K562 (cell line): ENCODE results near the gene BHMT2. TPM values are rescaled to one million over a fixed set of nuclear protein-coding genes. Genes with fewer than 3 reads are reported as not detected.

Experiments
- CHD2 ChIP-seq: IDR thresholded peaks from 2 replicates; pipeline ENCODE4 v1.6.1; 2011; ENCODE audit warnings: low read depth, low read length
- CHD7 ChIP-seq: fragments of 200-600 bp; sonication (generic); IDR thresholded peaks from one replicate; pipeline ENCODE4 v1.6.1; 2012; ENCODE audit warnings: mild to moderate bottlenecking, low read depth, low read length, inconsistent platforms
- CREB3L1 ChIP-seq: fragments of 450-650 bp; IDR thresholded peaks from 2 replicates; pipeline ENCODE4 v1.6.1; 2014; ENCODE audit warnings: low read depth, mild to moderate bottlenecking, moderate library complexity, borderline replicate concordance
- ELK3 ChIP-seq: fragments of 450-650 bp; formaldehyde crosslinking; IDR thresholded peaks from 2 replicates; pipeline ENCODE4 v1.4.0; 2020; ENCODE audit warnings: mild to moderate bottlenecking
- HDAC1 ChIP-seq, 2 experiments: fragments of 450-650 bp; IDR thresholded peaks; 2 replicates each; pipeline ENCODE4 v1.6.1; 2016 to 2017; ENCODE audit warnings: inconsistent platforms in 1 of 2, mild to moderate bottlenecking in 1 of 2, moderate library complexity in 1 of 2
- HNRNPLL ChIP-seq: fragments of 200-400 bp; formaldehyde crosslinking; IDR thresholded peaks from 2 replicates; pipeline ENCODE4 v1.6.1; 2017; ENCODE audit warnings: low read length, low read depth, mild to moderate bottlenecking; ENCODE audit not compliant: poor library complexity, severe bottlenecking
- NR2F6 ChIP-seq: fragments of 450-650 bp; formaldehyde crosslinking; IDR thresholded peaks from 2 replicates; pipeline ENCODE4 v1.4.0; 2020; ENCODE audit warnings: mild to moderate bottlenecking
- NR4A1 ChIP-seq, 2 experiments: fragments of 250-450 bp in 1 of 2; fragments of 450-650 bp in 1 of 2; sonication (Bioruptor Pico) in 1 of 2; IDR thresholded peaks; 2 replicates each; pipeline versions ENCODE4 v1.4.0 to v1.6.1; 2016 to 2020; ENCODE audit warnings: mild to moderate bottlenecking in 2 of 2, missing compliant biosample characterization in 1 of 2, missing genetic modification characterization in 1 of 2, moderate library complexity in 1 of 2
- SMAD1 ChIP-seq: fragments of 150-350 bp; IDR thresholded peaks from 2 replicates; pipeline ENCODE4 v1.6.1; 2014; ENCODE audit warnings: low read length, low read depth; ENCODE audit not compliant: partially characterized antibody
- SMAD2 ChIP-seq: fragments of 150-350 bp; IDR thresholded peaks from 2 replicates; pipeline ENCODE4 v1.6.1; 2014; ENCODE audit warnings: low read depth, mild to moderate bottlenecking, low read length
- SMARCA4 ChIP-seq: fragments of 450-650 bp; IDR thresholded peaks from 2 replicates; pipeline ENCODE4 v1.6.1; 2016
- SOX6 ChIP-seq: fragments of 450-650 bp; IDR thresholded peaks from 2 replicates; pipeline ENCODE4 v1.6.1; 2014; ENCODE audit warnings: mild to moderate bottlenecking
- ZBTB1 ChIP-seq: sonication (generic); formaldehyde crosslinking; IDR thresholded peaks from 2 replicates; pipeline ENCODE4 v1.8.1; 2023; ENCODE audit warnings: missing genetic modification reagents, low read depth, mild to moderate bottlenecking, borderline replicate concordance
- polyA plus RNA-seq, 8 experiments: library from polyadenylated mRNA; depleted of rRNA in 4 of 8; stranded (reverse) in 5 of 8; unstranded in 3 of 8; fragments of >200 nt; fragmentation: Nextera tagmentation in 2 of 8; fragmentation: Illumina TruSeq in 1 of 8; extraction: Ambion mirVana in 2 of 8; extraction: Trizol in 1 of 8; gene quantifications; 2 replicates each; pipeline versions ENCODE4 v1.2.1 to v1.2.3, GENCODE V29; 2011 to 2014; ENCODE audit warnings: inconsistent platforms in 1 of 8, missing spikeins in 1 of 8
- total RNA-seq, 7 experiments: library from RNA; depleted of rRNA in 6 of 7; stranded (reverse); fragments of >200 nt in 6 of 7; fragmentation: Illumina TruSeq in 2 of 7; extraction: Trizol in 2 of 7; gene quantifications; 2 replicates each; pipeline versions ENCODE4 v1.2.1 to v1.2.3, GENCODE V29; 2011 to 2021; ENCODE audit warnings: low replicate concordance in 1 of 7

The BHMT2 gene
- total and polyA plus RNA-seq, 9 of the 15 experiments (the other 6 are each of a cell fraction or from before 2014, with no cell fraction given) = not detected

- TF ChIP-seq CREB3L1 (no peak), ZBTB1 (CRISPR knock-in tag) (no peak), SMAD2 (no peak), ELK3 (CRISPR knock-in tag) (no peak), CHD7 (no peak), HDAC1 (IDR thresholded peaks at IDR 0.05) (peak in 1 of 2 experiments; percentile 74; a peak in 2 of 4 replicates), SOX6 (no peak; the same call in 1 of the 2 replicates), NR4A1 (CRISPR knock-in tag; IDR thresholded peaks at IDR 0.05) (no peak), NR4A1 (tag; IDR thresholded peaks at IDR 0.05) (no peak), CHD2 (no peak), HNRNPLL (no peak), NR2F6 (no peak), SMARCA4 (peak; percentile 65), SMAD1 (no peak)
These were observed 64.3 kb downstream of the BHMT2 start (continued) for GRCh38 chr5:79133657-79134451.
